Left ventricle myocardium inferior (tissue), 1 donor: Measurements from ENCODE around the gene RHOU. TPM values are rescaled to one million over a fixed set of nuclear protein-coding genes. Genes with fewer than 3 reads are reported as not detected.

Experiments used
- DNase-seq: peaks from one replicate; pipeline ENCODE4 v3.0.0-alpha.2; 2020
- H3K27ac ChIP-seq: fragments of 200-600 bp; replicated peaks from 2 replicates; pipeline ENCODE4 v1.8.0; 2021
- H3K27me3 ChIP-seq: fragments of 200-600 bp; 2 replicates; pipeline ENCODE4 v1.8.0; 2021; ENCODE audit warnings: low read depth
- H3K36me3 ChIP-seq: fragments of 200-600 bp; 2 replicates; pipeline ENCODE4 v1.8.0; 2021
- H3K4me1 ChIP-seq: fragments of 200-600 bp; 2 replicates; pipeline ENCODE4 v1.8.0; 2021
- H3K4me3 ChIP-seq: fragments of 200-600 bp; 2 replicates; pipeline ENCODE4 v1.8.0; 2021; ENCODE audit warnings: mild to moderate bottlenecking, moderate library complexity
- H3K9me3 ChIP-seq: fragments of 200-600 bp; replicated peaks from 2 replicates; pipeline ENCODE4 v1.8.0; 2021
- intact Hi-C: fragments of 100-400 bp; cut with micrococcal nuclease; formaldehyde crosslinking; loops from one replicate; pipeline ENCODE4 v1.11.0; 2022
- total RNA-seq: library from RNA; stranded (reverse); fragmentation: NEBNext Ultra II Directional; extraction: Animal tissue kit (Norgen Biotek cat#: 25700); gene quantifications from one replicate; pipeline ENCODE4 v1.2.1, GENCODE V29; 2021
- TF ChIP-seq, protein P1 (sequence below): fragments of 200-600 bp; IDR thresholded peaks from 2 replicates; pipeline ENCODE4 v1.8.0; 2021; ENCODE audit warnings: antibody characterized with exemption, mild to moderate bottlenecking, borderline replicate concordance
- donor health status: DM: no; HTN: yes; CAD: no; lungs with severe emphysema.

Gene RHOU
- total RNA-seq, 1 donor from 2014 or later, result 5.1 TPM

DNA sequence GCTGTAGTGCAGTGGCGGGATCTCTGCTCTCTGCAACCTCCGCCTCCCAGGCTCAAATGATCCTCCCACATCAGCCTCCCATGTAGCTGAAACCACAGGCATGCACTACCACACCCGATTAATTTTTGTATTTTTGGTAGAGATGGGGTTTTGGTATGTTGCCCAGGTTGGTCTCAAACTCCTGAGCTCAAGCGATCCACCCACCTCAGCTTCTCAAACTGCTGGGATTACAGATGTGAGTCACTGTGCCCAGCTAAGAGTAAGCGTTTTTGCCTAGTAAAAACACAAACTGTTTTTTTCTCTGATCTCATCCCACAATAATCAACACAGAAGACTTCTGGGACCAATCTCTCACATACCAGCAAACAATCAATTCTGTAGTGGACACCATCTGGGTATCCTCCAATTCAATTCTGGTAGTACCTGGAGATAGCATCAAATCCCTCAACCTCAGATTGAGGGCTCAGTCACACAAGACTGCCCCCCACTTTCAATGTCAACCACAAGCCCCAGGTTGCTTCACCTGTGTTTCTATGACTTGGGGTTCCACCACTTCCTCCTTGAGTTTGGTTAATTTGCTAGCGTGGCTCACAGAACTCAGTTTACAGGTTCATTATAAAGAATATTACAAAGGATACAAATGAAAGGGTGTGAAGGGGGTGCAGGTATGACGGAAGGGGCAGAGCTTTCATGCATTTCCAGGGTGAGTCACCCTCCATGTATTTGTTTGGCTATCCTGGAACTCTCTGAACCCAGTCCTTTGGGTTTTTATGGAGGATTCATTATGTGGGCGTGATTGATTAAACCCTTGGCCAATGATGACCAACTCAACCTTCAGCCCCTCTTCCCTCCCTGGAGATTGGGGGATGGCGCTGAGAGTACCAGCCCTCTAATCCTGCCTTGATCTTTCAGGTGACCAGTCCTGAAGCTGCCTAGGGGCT lies 40.0 kb upstream of the RHOU start:
- intact Hi-C loops, result no loop called here
- DNase-seq, result no peak
- no peaks in the 10 kb centered on the region for H3K9me3 ChIP-seq
- TF ChIP-seq, protein P1, sequence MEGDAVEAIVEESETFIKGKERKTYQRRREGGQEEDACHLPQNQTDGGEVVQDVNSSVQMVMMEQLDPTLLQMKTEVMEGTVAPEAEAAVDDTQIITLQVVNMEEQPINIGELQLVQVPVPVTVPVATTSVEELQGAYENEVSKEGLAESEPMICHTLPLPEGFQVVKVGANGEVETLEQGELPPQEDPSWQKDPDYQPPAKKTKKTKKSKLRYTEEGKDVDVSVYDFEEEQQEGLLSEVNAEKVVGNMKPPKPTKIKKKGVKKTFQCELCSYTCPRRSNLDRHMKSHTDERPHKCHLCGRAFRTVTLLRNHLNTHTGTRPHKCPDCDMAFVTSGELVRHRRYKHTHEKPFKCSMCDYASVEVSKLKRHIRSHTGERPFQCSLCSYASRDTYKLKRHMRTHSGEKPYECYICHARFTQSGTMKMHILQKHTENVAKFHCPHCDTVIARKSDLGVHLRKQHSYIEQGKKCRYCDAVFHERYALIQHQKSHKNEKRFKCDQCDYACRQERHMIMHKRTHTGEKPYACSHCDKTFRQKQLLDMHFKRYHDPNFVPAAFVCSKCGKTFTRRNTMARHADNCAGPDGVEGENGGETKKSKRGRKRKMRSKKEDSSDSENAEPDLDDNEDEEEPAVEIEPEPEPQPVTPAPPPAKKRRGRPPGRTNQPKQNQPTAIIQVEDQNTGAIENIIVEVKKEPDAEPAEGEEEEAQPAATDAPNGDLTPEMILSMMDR, result no peak
- H3K4me3 ChIP-seq, result no peak overlapping the region
- no peaks in the 10 kb centered on the region for H3K27me3 ChIP-seq
- no peak overlapping the region for H3K27ac ChIP-seq
- H3K4me1 ChIP-seq, result no peaks in the 10 kb centered on the region
- H3K36me3 ChIP-seq, result no peaks in the 10 kb centered on the region

GRCh38 chr1:228697207-228698016 lies 37.9 kb upstream of the RHOU start:
- intact Hi-C loops, result no loop called here

GRCh38 chr1:228698017-228698329 lies 37.3 kb upstream of the RHOU start:
- DNase-seq, result no peak
- TF ChIP-seq, protein P1, result no peak
- Histone ChIP-seq H3K4me3 (no peak overlapping the region), H3K4me1 (no peaks in the 10 kb centered on the region), H3K27me3 (no peaks in the 10 kb centered on the region), H3K27ac (no peak overlapping the region), H3K9me3 (peaks cover 8% of the 10 kb centered on the region), H3K36me3 (no peaks in the 10 kb centered on the region)
- intact Hi-C loops, result no loop called here

More at GRCh38 chr1:228697207-228698016, 37.9 kb upstream of the RHOU start:
- Histone ChIP-seq H3K36me3 (no peaks in the 10 kb centered on the region), H3K27ac (no peak overlapping the region), H3K4me1 (no peaks in the 10 kb centered on the region), H3K27me3 (no peaks in the 10 kb centered on the region), H3K4me3 (no peak overlapping the region), H3K9me3 (peaks cover 3% of the 10 kb centered on the region)
- TF ChIP-seq, protein P1, result no peak
- DNase-seq, result peak; percentile 42

GRCh38 chr1:228702433-228702832 lies 32.8 kb upstream of the RHOU start:
- Histone ChIP-seq H3K27ac (no peak overlapping the region), H3K9me3 (peaks cover 9% of the 10 kb centered on the region), H3K4me1 (no peaks in the 10 kb centered on the region), H3K27me3 (peaks cover 9% of the 10 kb centered on the region), H3K4me3 (no peak overlapping the region), H3K36me3 (no peaks in the 10 kb centered on the region)
- intact Hi-C loops, result no loop called here
- TF ChIP-seq, protein P1, result no peak
- no peak for DNase-seq

DNA sequence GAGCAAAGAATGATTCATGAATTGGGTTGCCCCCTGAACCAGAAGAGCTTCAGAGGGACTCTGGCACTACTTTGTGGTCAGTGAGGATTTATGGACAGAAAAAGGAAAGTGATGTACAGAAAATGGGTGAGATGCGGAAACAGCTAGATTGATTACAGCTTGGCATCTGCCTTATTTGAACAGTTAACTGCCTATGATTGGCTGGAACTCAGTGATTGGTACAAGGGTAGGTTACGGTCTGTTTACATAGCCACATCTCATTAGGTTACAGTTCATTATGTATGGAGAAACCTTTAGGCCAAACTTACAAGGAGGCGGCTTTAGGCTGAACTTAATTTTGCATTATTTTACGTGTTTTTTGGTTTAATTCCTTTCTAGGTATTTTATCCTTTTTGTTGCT lies 29.0 kb upstream of the RHOU start:
- H3K27me3 ChIP-seq, result peaks cover 9% of the 10 kb centered on the region
- H3K36me3 ChIP-seq, result no peaks in the 10 kb centered on the region
- no peak overlapping the region for H3K4me3 ChIP-seq
- intact Hi-C loops, result no loop called here
- TF ChIP-seq, protein P1, result no peak
- peaks cover 9% of the 10 kb centered on the region for H3K9me3 ChIP-seq
- H3K27ac ChIP-seq, result no peak overlapping the region
- DNase-seq, result no peak
- no peaks in the 10 kb centered on the region for H3K4me1 ChIP-seq
